GM10248 (cell line): Measurements from ENCODE around the gene SCAMP4.

ENCODE experiments used
- CTCF ChIA-PET: fragments of 300-600 bp; sonication (Branson Sonifier 250); formaldehyde crosslinking; extraction: SDS; loops from one replicate; lab custom pipeline; 2021; ENCODE audit warnings: antibody characterized with exemption; lab: Yijun Ruan, JAX
- POLR2A ChIA-PET: fragments of 350-650 bp; sonication (Branson Sonifier 250); formaldehyde crosslinking; extraction: SDS; loops from one replicate; lab custom pipeline; 2020; ENCODE audit warnings: antibody characterized with exemption; lab: Yijun Ruan, JAX
- DNase-seq: peaks from one replicate; pipeline ENCODE4 v3.0.0; 2012; ENCODE audit errors: extremely low spot score
- CTCF ChIP-seq: IDR thresholded peaks from 2 replicates; pipeline ENCODE4 v1.5.1; 2012; ENCODE audit warnings: mild to moderate bottlenecking, low read depth; ENCODE audit errors: extremely low read depth, missing control alignments, control extremely low read depth

SCAMP4 gene

GRCh38 chr19:1901940-1902404 is 3.2 kb upstream of the SCAMP4 start:
- DNase-seq, result no peak
- CTCF ChIA-PET, result interaction anchor here (1.0 to 1.9 kb wide), 3 partner anchors 27 to 37 kb away, joined by 3 to 6 read pairs (median 3); no protein-coding TSS in a partner anchor
- POLR2A ChIA-PET, result no interaction called here
- TF ChIP-seq CTCF, result no peak

GRCh38 chr19:1902923-1903322 is 2.3 kb upstream of the SCAMP4 start:
- POLR2A ChIA-PET, result interaction anchor here (0.6 kb wide), 1 partner anchor 189 kb away, joined by 4 read pairs; no protein-coding TSS in a partner anchor
- DNase-seq, result no peak
- TF ChIP-seq CTCF, result no peak
- CTCF ChIA-PET, result interaction anchor here (1.2 to 2.2 kb wide), 4 partner anchors 26 to 167 kb away, joined by 3 to 8 read pairs (median 6); no protein-coding TSS in a partner anchor

- CTCF ChIA-PET, result interaction anchor here (1.0 to 2.2 kb wide), 3 partner anchors 25 to 41 kb away, joined by 4 to 8 read pairs (median 6); no protein-coding TSS in a partner anchor
- no peak for TF ChIP-seq CTCF
- POLR2A ChIA-PET, result interaction anchor here (1.1 kb wide), 1 partner anchor 19 kb away, joined by 3 read pairs; no protein-coding TSS in a partner anchor
- DNase-seq, result no peak
These were observed 414 bp upstream of the SCAMP4 start for GRCh38 chr19:1904860-1905109.

- DNase-seq, result no peak
- no peak for TF ChIP-seq CTCF
- ChIA-PET POLR2A (no interaction called here), CTCF (interaction anchor here (1.0 to 1.6 kb wide), 5 partner anchors 9 to 143 kb away, joined by 3 to 6 read pairs (median 3); no protein-coding TSS in a partner anchor)
These were observed 720 bp downstream of the SCAMP4 start for GRCh38 chr19:1905863-1906375.

- POLR2A ChIA-PET, result no interaction called here
- no peak for TF ChIP-seq CTCF
- CTCF ChIA-PET, result no interaction called here
- DNase-seq, result no peak
These were observed 1.9 kb downstream of the SCAMP4 start for GRCh38 chr19:1906985-1907562.

GRCh38 chr19:1907563-1908363 is 2.6 kb downstream of the SCAMP4 start:
- POLR2A ChIA-PET, result no interaction called here
- DNase-seq, result no peak
- no peak for TF ChIP-seq CTCF
- CTCF ChIA-PET, result no interaction called here
